PC-9 (cell line): ENCODE results near the gene CIAPIN1.

Experiments
- CTCF ChIP-seq: fragments of 200-600 bp; sonication (generic); conservative IDR thresholded peaks from 2 replicates; pipeline ENCODE4 v1.6.1; 2017; ENCODE audit warnings: mixed run types, antibody characterized with exemption, mild to moderate bottlenecking, moderate library complexity
- EZH2 ChIP-seq: fragments of 200-600 bp; sonication (generic); IDR thresholded peaks from 2 replicates; pipeline ENCODE4 v1.8.0; 2017; ENCODE audit warnings: antibody characterized with exemption, low read depth

- TF ChIP-seq CTCF (peak; percentile 85), EZH2 (no peak)
Observed at GRCh38 chr16:57422026-57422944, 24.9 kb downstream of the CIAPIN1 start.
